A172 (cell line): ENCODE data around the gene DUSP11. TPM values are rescaled to one million over a fixed set of nuclear protein-coding genes. Genes with fewer than 3 reads are reported as not detected.
"Not testable (repeated sequence)": the region's sequence is repeated elsewhere in the genome, so short reads cannot be mapped to it uniquely, and the experiment has no call there.

Experiments used
- DNase-seq: peaks from one replicate; pipeline ENCODE4 v3.0.0-alpha.2; 2015; ENCODE audit warnings: low spot score
- total RNA-seq: library from RNA; depleted of rRNA; stranded (reverse); fragments of >200 nt; shearing (Covaris generic); gene quantifications from 2 replicates; pipeline ENCODE4 v1.2.3, GENCODE V29; 2014; rRNA removed

DUSP11 gene
- total RNA-seq, 1 experiment from 2014 or later = 43.7 TPM

DNA sequence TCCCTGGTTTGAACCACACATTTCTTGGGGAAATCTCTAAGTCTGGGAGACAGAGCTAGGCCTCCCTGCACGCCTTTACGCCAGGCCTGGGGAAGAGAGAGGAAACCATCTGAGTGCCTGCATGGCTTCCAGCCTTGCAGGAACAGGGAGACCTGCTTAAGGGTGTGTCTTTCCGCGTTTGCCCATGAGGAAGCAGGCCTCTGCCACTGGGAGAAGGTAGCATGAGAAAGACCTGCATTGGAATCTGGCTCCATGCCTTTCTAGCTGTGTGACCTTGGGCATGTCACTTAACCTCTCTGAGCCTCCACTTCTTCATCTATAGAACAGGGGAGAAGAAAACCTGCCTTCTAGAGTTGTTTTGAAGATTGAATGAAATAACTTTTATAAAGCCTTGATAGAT lies 62.2 kb downstream of the DUSP11 start:
- not testable (repeated sequence) for DNase-seq

DNA sequence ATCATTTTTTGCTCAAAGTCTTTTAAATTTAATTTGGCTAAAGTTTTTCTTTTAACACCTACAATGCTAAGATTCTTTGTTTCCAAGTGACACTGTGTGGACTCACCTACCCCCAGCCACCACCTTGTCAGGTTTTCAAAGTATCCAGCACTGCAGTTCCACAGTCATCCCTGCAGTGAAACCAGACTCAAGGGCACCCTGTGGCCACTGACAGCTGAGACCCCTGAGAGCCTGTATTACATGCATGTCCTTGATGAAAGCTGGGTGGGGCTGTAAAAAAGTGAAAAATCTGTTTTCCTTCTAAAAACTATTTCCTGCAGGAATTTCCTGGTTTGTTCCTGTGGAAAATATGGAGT lies 62.7 kb downstream of the DUSP11 start:
- DNase-seq = no peak

DNA sequence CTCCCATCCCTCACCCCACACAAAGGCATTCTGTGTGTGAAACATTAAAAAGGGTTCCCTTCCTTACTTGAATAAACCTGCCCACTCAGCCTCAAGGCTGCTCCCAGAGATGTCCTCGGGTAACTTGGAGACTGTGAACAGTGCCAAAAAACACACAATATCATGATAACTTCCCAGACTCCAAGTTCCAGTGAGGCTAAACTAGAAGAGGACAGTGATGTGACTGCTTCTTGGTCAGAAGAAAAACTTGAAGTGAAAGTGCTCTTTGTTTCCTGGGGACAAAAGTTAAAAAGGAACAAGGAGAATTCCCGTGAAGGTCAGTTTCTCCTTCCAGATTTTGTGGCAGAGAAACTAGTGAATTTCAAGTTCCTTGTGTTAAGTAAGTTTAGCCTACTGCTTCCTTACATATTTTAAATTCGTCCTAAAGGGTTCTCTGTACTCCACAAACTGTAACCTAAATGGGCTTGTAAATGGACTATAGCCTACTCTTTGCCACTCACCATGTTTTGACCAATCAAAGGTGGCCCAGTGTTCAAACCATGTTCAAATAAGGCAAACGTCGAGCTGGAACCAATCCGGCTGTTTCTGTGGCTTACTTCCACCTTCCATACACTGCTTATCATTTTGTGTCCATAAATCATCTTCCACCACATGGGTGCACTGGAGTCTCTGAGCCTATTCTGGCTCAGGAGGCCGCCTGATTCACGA lies 63.2 kb downstream of the DUSP11 start:
- DNase-seq = peak; percentile 66

DNA sequence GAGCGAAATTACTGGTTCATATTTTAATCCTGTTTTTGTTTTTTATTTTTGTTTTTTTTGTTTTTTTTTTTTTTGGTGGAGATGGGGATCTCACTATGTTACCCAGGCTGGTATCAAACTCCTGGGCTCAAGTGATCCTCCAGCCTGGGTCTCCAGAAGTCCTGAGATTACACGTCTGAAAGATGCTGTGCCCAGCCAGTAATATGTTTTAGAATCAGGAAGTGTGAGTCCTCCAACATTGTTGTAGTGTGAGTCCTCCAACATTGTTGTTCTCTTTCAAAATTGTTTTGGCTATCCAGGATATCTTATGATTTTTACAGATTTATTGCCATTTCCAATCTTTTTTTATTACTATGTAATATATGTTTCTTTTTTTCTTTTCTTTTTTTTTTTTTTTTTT lies 65.8 kb downstream of the DUSP11 start:
- DNase-seq = no peak

Other genes starting within 250 kb of the DUSP11 start
- not detected in 2 replicates for gene NAT8, start 137.7 kb downstream of the DUSP11 start, total RNA-seq
- 105 and 129 TPM in 2 replicates for gene TPRKB, start 42.8 kb downstream of the DUSP11 start, total RNA-seq
- gene C2orf78, start 4.1 kb upstream of the DUSP11 start, total RNA-seq = not detected in 2 replicates
- gene STAMBP, start 48.9 kb upstream of the DUSP11 start, total RNA-seq = 8.0 and 9.4 TPM in 2 replicates
- not detected in 2 replicates for gene ACTG2, start 112.9 kb upstream of the DUSP11 start, total RNA-seq
- 111 and 127 TPM in 2 replicates for gene DGUOK, start 146.8 kb upstream of the DUSP11 start, total RNA-seq
- gene TET3, start 204.8 kb upstream of the DUSP11 start, total RNA-seq = 6.5 and 9.9 TPM in 2 replicates